ENCODE results near the gene FAM210A.

Gene FAM210A

DNA sequence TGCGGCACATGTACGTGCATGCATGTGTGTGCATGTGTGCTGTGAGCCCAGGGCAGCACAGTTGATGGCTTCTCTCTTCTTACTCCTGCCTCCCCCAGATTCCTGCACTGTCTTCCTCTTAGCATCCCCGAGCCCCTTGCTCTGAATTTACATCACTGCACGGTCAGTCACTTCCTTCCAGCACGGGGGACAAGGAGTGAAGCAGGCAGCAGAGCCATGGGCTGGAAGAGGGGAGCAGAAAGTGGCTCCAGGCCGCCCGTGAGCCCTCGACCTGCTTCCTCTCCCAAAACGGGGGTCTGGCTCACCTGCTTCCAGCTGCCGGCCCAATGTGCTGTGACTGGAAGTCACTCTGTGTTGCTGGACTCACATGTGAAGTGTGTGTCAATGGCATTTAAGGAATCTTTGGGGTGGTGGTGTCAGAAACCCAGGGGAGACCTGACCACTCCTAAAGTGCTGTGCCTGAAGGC lies 106.1 kb downstream of the FAM210A start:
- DNase-seq = no peak

DNA sequence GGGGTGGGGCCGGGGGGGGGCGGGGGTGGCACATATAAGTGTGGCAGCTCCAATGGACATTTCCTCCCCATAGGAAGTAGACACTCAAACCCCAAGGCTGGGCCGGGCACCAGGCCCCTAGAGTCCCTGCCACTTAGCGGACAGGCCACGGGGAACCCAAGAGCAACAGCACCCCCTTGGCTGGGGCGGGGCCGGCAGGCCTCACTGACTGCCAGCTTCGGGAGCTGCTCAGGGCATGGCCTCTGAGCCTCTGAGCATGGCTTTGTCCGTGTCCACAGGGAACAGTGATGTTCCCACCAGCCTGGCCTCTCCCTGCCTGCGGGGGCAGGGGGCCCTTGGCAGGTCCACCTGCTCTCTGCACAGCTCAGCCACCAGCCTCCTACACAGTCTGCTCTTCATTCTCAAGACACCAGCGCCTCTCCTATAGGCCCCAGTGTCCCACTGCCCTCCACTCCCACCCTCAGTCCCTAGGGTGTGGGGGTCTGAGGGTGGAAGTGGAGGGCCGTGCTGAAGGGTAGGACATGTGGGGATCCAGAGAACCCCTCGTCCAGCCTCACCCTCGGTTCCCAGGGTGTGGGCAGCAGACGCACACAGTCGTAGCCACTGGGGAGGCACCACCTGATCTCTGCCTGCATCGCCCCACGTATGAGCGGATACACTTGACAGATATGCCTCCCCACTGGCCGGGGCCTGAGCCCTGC lies 106.7 kb downstream of the FAM210A start:
- no peak for DNase-seq

DNA sequence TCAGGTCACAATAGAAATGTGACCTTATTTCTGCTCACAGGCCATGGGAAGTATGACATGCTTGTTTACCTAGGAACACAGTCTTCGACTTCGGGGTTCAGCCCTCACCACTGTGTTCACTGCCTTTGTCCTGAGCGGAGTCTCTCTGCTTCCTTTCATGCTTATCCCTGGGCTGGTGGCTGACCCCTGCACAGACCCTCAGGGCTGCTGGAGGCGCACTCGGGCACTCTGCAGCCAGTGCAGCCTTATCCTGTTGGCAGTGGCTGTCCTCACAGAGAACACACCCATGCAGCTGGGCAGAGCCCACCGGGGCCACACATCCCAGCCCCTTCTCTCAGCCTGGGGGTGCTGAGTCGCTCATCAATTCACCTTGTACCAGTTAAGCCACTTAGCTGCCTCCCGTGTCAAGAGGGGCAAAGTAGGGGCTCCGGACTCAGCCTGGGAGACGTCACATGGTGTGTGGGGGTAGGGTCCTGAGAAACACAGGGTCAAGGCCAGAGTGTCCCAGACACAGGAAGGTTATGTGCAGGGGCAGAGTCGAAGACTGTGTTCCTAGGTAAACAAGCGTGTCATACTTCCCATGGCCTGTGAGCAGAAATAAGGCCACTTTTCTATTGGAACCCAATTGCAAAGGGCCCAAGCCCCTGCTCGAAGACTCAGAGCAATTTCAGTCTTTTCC lies 107.5 kb downstream of the FAM210A start:
- DNase-seq = no peak

DNA sequence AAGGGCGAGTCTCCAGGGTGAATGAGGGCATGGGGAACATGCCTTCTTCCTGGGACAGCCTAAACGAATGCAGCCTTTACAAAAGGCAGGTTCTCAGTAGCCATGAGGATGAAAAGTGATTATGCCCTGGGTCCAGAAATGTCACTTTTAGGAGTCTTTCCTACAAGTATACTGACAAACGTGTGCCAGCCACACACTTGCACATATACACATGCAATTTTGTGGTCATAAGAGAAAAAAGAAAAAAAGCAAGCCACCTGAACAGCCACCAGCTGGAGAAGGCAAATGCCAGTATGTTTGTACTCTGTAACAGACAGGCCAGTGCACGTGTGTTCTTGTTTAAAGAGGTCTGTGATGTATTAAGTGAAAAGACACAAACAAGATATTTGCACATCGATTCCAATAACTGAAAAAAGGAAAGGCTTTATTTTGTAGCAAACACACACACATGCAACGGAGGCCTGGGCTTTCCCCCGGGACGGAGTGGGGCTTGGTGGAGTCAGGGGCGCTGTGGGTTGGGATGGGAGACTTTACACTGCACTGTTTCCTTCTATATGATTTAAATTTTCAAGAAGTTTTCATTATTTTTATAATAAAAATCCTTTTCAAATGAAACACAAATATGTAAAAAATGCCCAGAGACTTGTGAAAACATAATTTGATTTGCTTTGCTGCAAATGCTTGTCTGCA lies 108.4 kb downstream of the FAM210A start:
- DNase-seq = no peak

DNA sequence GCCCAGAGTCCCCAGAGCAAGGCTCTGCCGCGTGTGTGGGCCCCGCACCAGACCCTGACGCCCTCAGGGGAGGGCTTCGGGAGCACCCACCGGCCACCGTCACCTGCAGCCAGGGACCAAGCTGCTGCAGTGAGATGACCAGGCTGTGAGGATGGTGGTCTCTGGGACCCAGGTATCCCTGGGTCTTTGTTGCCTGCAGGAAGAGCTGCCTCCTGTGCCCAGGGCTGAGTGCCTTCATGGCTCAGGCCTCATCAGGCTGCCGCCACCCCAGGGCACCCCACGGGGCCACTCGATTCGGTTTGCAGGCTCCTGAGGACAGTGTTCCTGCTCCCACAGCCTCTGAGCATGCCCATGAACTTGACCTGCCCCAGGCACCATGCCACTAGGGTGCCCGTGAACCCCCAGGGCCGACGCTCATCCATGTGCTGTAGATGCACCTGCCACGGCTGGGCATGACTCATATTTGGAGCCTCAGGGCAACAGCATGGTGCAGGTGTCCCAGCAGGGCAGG lies 109.8 kb downstream of the FAM210A start:
- DNase-seq = no peak

DNA sequence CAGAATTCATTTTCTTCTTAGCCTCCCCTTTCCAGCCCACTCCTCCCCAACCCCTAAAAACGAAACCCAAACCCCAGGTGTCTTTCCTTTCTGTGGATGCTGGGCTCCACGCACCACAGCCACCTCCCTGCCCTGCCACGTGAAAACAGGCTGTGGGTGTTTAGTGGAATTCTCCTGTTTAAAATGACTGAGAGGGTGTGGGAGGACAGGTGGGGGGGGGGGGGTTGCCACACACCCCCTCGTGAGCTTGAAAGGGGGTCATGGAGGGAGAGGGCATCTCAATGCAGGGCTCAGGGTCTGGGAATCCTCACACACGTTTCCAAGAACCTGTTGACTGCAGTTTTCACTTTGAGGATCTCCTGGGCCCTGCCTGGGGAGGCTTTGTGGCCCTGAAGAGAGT lies 110.3 kb downstream of the FAM210A start:
- DNase-seq = no peak

DNA sequence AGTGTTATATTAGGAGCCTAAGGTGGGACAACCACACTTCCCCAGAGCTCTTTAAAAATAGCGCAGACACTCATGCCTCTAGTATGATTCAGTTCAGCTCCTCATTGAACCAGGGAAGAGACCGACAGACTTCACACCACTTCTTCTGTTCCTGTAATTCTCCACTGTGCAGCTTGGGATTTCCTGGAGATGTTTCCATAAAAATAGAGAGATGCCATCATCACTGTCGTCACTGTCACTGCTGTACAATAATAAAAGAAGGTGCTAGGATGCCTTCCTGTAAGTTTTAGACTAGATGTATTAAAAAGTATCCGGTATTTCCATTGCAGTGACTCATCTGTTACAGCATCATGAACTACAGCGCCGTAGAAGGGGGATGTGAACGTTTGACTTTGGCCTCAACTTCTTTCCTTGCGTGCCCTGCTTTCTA lies 110.9 kb downstream of the FAM210A start:
- DNase-seq = no peak

DNA sequence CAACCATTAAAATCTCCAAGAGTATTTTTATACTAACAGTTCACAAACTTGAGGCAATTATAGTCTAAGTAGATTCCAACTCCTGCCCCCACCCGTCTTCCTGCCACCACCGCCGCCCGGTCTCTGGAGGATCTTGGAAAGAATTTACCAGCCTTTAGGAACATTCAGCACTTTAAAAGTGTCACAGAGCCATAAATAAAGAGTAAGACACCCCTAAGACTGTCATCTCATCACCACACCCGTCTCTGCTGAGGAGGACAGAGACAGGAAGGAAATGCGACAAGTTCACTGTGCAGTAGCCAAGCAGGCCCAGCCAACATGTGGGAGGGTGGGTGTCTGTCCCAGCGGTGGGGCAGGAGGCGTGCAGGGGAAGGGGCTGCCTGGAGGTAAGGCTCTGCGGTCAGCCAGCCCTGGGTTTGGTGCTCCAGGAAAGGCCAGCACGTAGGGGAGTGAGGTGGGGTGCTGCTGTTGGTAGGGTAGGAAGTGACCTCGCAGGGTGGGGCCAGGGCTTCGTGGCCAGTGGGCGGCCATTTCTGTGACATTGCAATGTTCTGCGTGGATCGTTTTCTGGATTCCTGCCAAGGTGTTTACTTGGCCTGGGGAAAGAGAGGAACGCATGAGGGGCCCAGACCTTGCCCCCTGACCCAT lies 111.6 kb downstream of the FAM210A start:
- peak; percentile 82 for DNase-seq

DNA sequence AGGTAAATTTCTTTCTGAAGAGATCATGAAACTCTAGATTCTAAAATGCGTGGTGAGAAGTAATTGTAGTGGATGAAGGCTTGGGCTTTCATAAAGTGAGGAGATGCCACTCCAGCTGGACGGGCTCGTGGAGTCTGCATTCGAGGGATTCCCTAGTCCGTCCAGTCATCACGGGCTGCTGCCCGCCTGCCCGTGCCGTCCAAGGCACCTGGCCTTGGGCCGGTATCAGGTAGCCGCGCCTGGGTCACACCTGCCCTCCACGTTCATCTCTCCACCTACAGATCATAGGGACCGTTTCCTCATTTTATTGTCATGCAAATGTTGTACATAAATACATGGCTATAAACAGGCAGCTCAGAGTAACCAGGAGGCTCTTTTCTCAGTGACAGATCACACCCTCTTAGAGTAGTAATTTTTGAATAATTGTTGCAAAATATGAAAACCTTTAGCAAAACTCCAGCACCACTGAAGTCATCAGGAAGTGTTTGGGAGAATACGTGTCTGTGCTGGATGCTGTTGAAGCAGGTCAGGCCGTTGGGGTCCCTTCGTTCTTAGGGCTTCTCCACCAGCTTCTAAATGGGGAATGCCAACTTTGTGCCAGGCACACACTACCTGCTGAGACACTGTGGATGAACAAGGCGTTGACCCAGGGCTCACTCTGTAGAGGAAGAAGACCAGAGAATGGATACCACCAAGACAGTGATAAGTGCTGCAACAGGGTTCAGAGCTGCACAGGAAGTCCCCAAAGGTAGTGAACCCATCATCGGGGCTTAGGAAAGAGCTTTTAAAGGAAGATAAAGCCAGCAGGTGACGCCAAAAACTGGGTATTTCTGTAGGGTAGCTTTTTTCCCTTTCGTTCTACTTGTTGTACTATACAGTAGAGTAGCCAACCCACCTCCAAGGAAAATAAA lies 112.5 kb downstream of the FAM210A start:
- no peak for DNase-seq

Data from KG1 (cell line).